NCI-H1417 treated with DMSO at 0.1 percent for 48 hours (cell line): ENCODE measurements around the gene AP1S2.

ENCODE experiments used
- DNase-seq: peaks from one replicate; lab custom pipeline; 2025; lab: John Stamatoyannopoulos, UW

AP1S2 gene

GRCh38 chrX:15804563-15804962 lies 50.0 kb downstream of the AP1S2 start:
- DNase-seq, result no peak

DNA sequence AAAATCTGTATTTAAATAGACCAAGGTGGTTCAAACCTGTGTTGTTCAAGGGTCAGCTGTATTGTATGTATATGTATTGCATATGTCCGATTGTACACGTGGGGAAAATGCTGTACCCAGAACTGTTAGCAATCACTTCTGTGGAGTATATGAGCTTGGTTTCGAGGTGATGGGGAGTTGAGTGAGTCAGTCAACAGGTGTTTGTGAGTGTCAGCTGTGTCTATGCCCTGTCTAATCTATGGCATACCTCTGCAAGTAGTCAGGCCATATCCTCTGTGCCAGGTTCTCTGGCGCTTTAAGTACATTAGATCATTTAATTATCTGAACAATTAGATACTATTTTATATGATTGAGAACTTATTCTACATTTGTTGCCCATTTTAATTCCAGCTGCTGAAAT lies 56.9 kb downstream of the AP1S2 start:
- no peak for DNase-seq

GRCh38 chrX:15790769-15791290 lies 63.8 kb downstream of the AP1S2 start:
- DNase-seq, result no peak

DNA sequence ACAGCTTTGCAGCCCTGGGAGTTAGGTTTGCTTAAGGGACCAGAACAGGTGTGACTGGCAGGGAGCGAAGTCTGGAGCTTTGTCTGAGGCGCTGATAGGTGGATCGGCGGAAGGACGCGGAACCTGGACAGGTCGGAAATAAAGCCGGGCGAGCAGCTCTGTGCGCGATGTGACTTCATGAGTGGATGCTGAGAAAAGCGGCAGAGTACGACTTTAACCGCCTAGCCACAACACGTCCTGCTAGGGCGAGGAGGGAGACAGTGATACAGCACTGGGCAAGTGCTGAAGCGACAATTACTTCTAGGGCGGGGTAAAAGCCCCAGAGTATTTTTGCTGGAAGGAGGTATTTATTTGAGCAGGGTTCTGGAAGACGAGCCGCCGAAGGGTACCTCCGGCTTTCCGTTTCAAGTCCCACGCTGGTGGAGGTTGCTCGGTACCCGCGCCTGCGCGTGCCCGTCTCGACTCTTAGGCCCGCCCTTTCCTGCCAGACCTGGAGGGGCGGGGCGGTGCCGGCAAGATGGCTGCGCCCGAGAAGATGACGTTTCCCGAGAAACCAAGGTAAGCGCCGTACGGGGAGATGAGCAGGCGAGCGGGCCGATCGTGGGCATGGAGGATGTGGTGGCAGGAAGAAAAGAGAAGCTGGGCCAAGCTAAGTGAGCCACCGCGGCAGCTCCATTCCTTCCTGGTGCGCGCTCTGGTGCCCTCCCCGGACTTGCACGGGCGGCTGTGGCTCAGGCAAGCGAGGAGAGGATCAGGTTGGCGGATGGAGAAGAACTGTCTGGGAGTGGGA lies 64.4 kb downstream of the AP1S2 start, which contains the start of gene ZRSR2:
Gene ZRSR2, plus strand, starts transcription at position 506 of the 790 bp plus-strand sequence. Its CDS starts 12 bp downstream, at position 518.
- peak; percentile 94 for DNase-seq

DNA sequence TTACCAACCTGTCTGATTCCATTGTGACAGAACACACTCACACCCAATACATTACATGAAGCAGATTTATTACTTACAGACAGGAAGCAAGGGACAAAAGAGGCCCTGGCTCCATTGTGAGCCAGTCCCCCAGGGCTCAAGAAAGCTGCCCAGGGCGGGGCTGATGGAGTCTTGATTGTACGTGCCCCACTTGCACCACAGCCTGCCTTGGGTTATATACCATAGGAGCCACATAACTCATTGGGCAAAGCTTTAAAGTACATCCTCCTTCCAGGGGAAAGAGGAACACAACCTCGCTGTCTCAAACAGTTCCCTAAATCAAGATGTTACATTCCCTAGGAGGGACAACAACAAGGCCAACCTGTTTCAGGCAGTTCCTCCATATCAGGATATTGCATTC lies 67.7 kb downstream of the AP1S2 start:
- no peak for DNase-seq

DNA sequence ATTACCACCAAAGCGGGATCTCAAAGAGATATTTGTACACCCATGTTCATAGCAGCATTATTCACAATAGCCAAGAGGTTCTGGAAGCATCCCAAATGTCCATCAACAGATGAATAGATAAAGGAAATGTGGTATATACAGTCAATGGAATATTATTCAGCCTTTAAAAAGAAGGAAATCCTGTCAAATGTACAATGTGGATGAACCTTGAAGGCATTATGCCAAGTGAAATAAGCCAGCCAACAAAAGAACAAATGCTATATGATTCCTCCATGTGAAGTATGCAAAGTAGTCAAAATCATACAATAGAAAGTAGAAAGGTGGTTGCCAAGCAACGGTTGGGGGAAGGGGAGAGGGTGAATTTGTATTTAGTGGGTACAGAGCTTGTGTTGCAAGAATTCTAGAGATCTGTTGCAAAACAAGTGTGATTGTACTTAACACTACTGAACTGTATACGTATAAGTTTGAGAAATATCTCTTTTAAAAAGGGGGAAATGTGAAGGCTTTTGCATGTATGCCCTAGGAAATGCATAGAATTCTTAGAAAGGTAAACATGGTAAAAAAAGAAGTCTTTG lies 69.3 kb downstream of the AP1S2 start:
- DNase-seq, result no peak

DNA sequence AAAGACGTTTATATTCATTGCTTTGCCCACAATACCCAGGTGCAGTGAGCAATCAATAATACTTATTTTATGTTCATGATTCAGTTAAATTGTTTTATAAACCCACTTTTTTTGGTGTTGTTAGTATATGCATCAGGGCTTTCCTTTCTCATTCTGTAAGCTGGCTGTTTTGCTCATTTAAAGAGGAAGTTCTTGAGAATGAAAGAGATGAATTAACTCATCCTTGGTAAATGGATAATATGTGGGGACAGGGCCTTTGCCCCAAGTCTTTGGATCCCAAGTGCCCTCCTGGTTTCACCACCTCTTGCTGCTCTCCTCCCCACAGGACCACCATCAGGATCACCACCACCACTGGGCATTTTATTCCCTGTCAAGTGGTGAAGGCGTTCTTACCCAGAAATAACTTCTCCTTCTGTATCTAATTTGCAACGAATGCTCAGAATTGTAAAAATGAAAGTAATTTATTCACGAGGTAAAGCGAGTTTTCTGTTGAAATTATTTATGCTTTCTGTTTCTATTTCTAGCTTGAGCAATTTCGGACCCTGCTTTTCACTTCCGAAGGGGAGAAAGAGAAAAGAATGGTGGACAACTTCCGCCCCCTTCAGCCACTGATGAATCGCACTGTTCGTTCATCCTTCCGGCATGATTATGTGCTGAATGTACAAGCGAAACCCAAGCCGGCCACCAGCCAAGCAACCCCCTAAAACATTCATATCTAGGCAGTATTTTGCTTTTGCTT lies 72.5 kb downstream of the AP1S2 start:
- no peak for DNase-seq
